SK-N-SH (cell line): ENCODE measurements around the gene MYO1E. TPM values are rescaled to one million over a fixed set of nuclear protein-coding genes. Genes with fewer than 3 reads are reported as not detected.

Experiments used
- CTCF ChIA-PET: fragments of 300-600, 350-600 bp; formaldehyde crosslinking; extraction: SDS; loops from one replicate; lab custom pipeline; 2021; lab: Yijun Ruan, JAX
- POLR2A ChIA-PET: fragments of 350-600 bp; sonication (Branson Sonifier 250); formaldehyde crosslinking; extraction: SDS; loops from one replicate; lab custom pipeline; 2020; ENCODE audit warnings: antibody characterized with exemption, inconsistent platforms; lab: Yijun Ruan, JAX
- DNase-seq: peaks from one replicate; pipeline ENCODE4 v3.0.0; 2012
- H2AFZ ChIP-seq: fragments of 200-600 bp; sonication (generic); 2 replicates; pipeline ENCODE4 v1.8.1; 2016; ENCODE audit warnings: antibody characterized with exemption, mild to moderate bottlenecking, low read depth
- H3F3A ChIP-seq: fragments of 200-600 bp; sonication (generic); replicated peaks from 2 replicates; pipeline ENCODE3; 2016; ENCODE audit warnings: antibody characterized with exemption, mild to moderate bottlenecking; ENCODE audit not compliant: insufficient read depth
- H3K27ac ChIP-seq, 2 experiments: fragments of 200-500 bp in 1 of 2; fragments of 200-600 bp in 1 of 2; sonication (Bioruptor generic) in 1 of 2; sonication (generic), shearing (Covaris generic) in 1 of 2; 2 replicates each; pipeline versions ENCODE4 v1.5.1 to v1.6.1; 2014 to 2016; ENCODE audit warnings: low read depth in 2 of 2, inconsistent platforms in 1 of 2, low read length in 1 of 2, mild to moderate bottlenecking in 1 of 2, mixed read lengths in 1 of 2
- H3K27me3 ChIP-seq: fragments of 200-600 bp; sonication (generic), shearing (Covaris generic); 2 replicates; pipeline ENCODE4 v1.6.1; 2016; ENCODE audit warnings: mixed run types; ENCODE audit not compliant: insufficient read depth
- H3K36me3 ChIP-seq, 2 experiments: fragments of 200-500 bp in 1 of 2; fragments of 200-600 bp in 1 of 2; sonication (Bioruptor generic) in 1 of 2; sonication (generic) in 1 of 2; replicated peaks in 1 of 2; 2 replicates each; pipeline versions ENCODE3 to v1.5.1; 2014 to 2016; ENCODE audit warnings: low read length in 1 of 2, mild to moderate bottlenecking in 1 of 2; ENCODE audit not compliant: insufficient read depth in 2 of 2, control insufficient read depth in 1 of 2
- H3K4me1 ChIP-seq, 2 experiments: fragments of 200-500 bp in 1 of 2; fragments of 200-600 bp in 1 of 2; sonication (Bioruptor generic) in 1 of 2; sonication (generic), shearing (Covaris generic) in 1 of 2; 2 replicates each; pipeline versions ENCODE4 v1.5.1 to v1.6.1; 2014 to 2016; ENCODE audit warnings: low read depth in 1 of 2, low read length in 1 of 2, mixed run types in 1 of 2; ENCODE audit not compliant: insufficient read depth in 2 of 2, control insufficient read depth in 1 of 2
- H3K4me2 ChIP-seq: fragments of 200-600 bp; sonication (generic), shearing (Covaris generic); 2 replicates; pipeline ENCODE4 v1.6.1; 2017; ENCODE audit warnings: mixed run types
- H3K4me3 ChIP-seq, 2 experiments: fragments of 200-500 bp in 1 of 2; fragments of 200-600 bp in 1 of 2; sonication (Bioruptor generic) in 1 of 2; sonication (generic), shearing (Covaris generic) in 1 of 2; 2 replicates each; pipeline versions ENCODE4 v1.5.1 to v1.8.1; 2014 to 2016; ENCODE audit warnings: low read depth in 2 of 2, inconsistent platforms in 1 of 2, low read length in 1 of 2, mild to moderate bottlenecking in 1 of 2, mixed read lengths in 1 of 2, moderate library complexity in 1 of 2
- H3K79me2 ChIP-seq: fragments of 200-600 bp; sonication (generic); 2 replicates; pipeline ENCODE4 v1.8.1; 2017; ENCODE audit warnings: mild to moderate bottlenecking; ENCODE audit not compliant: insufficient read depth
- H3K9ac ChIP-seq: fragments of 200-600 bp; sonication (generic); 2 replicates; pipeline ENCODE4 v1.6.1; 2017; ENCODE audit warnings: mixed run types
- H3K9me2 ChIP-seq: fragments of 200-600 bp; sonication (generic); 2 replicates; pipeline ENCODE4 v1.6.1; 2017; ENCODE audit warnings: mixed run types
- H3K9me3 ChIP-seq: fragments of 200-600 bp; sonication (generic); 2 replicates; pipeline ENCODE4 v1.6.1; 2017; ENCODE audit warnings: mixed run types, mild to moderate bottlenecking, moderate library complexity
- H4K20me1 ChIP-seq: fragments of 200-600 bp; sonication (generic); 2 replicates; pipeline ENCODE4 v1.6.1; 2017; ENCODE audit warnings: mild to moderate bottlenecking, mixed run types; ENCODE audit not compliant: insufficient read depth
- CHD2 ChIP-seq: fragments of 150-350 bp; IDR thresholded peaks from 2 replicates; pipeline ENCODE4 v1.6.1; 2018; ENCODE audit warnings: low read length; ENCODE audit not compliant: partially characterized antibody
- EP300 ChIP-seq, 2 experiments: IDR thresholded peaks; 2 replicates each; pipeline versions ENCODE4 v1.4.0 to v1.6.1; 2012; ENCODE audit warnings: borderline replicate concordance in 1 of 2, low read depth in 1 of 2, low read length in 1 of 2
- EZH2phosphoT487 ChIP-seq: fragments of 200-600 bp; sonication (generic); IDR thresholded peaks from 2 replicates; pipeline ENCODE4 v1.6.1; 2017; ENCODE audit warnings: low read depth, mixed run types, mild to moderate bottlenecking, antibody characterized with exemption, moderate library complexity, borderline replicate concordance
- FOSL2 ChIP-seq: IDR thresholded peaks from 2 replicates; pipeline ENCODE4 v1.4.0; 2012; ENCODE audit warnings: low read depth, mild to moderate bottlenecking, moderate library complexity, borderline replicate concordance
- FOXJ3 ChIP-seq: sonication (generic); formaldehyde crosslinking; IDR thresholded peaks from 2 replicates; pipeline ENCODE4 v1.5.1; 2020; ENCODE audit warnings: mild to moderate bottlenecking, missing genetic modification reagents
- GATA2 ChIP-seq: sonication (generic); formaldehyde crosslinking; IDR thresholded peaks from 2 replicates; pipeline ENCODE4 v1.5.0; 2020; ENCODE audit warnings: mild to moderate bottlenecking, missing genetic modification reagents
- IRF3 ChIP-seq: fragments of 150-350 bp; IDR thresholded peaks from 2 replicates; pipeline ENCODE4 v1.6.1; 2016; ENCODE audit warnings: mild to moderate bottlenecking, low read depth, low read length
- MAX ChIP-seq: IDR thresholded peaks from 2 replicates; pipeline ENCODE4 v1.4.0; 2012; ENCODE audit warnings: low read depth
- MEF2A ChIP-seq: IDR thresholded peaks from 2 replicates; pipeline ENCODE4 v1.4.0; 2012; ENCODE audit warnings: low read depth, borderline replicate concordance
- POLR2AphosphoS5 ChIP-seq: IDR thresholded peaks from 2 replicates; pipeline ENCODE4 v1.6.1; 2012; ENCODE audit warnings: low read depth, low read length
- RAD21 ChIP-seq: IDR thresholded peaks from 2 replicates; pipeline ENCODE4 v1.6.1; 2012; ENCODE audit warnings: mild to moderate bottlenecking, low read length
- RCOR1 ChIP-seq: fragments of 150-350 bp; IDR thresholded peaks from 2 replicates; pipeline ENCODE4 v1.6.1; 2017; ENCODE audit warnings: antibody characterized with exemption, low read length
- REST ChIP-seq: IDR thresholded peaks from 2 replicates; pipeline ENCODE4 v1.6.1; 2012; ENCODE audit warnings: mild to moderate bottlenecking, low read depth, low read length, moderate library complexity
- RFX5 ChIP-seq: IDR thresholded peaks from 2 replicates; pipeline ENCODE4 v1.6.1; 2012; ENCODE audit warnings: mild to moderate bottlenecking, improper control_type of control experiment, low read length
- SMC3 ChIP-seq: IDR thresholded peaks from 2 replicates; pipeline ENCODE4 v1.6.1; 2012; ENCODE audit warnings: low read depth, low read length, improper control_type of control experiment
- TCF12 ChIP-seq: IDR thresholded peaks from 2 replicates; pipeline ENCODE4 v1.4.0; 2012
- YY1 ChIP-seq: IDR thresholded peaks from 2 replicates; pipeline ENCODE4 v1.4.0; 2012; ENCODE audit warnings: low read depth, mild to moderate bottlenecking
- WGBS: methylation state at CpG from one replicate; pipeline ENCODE4 v1.1.6; 2017; ENCODE audit warnings: low lambda C conversion rate; 5-methylcytosine and 5-hydroxymethylcytosine counted together
- polyA plus RNA-seq, 3 experiments: library from polyadenylated mRNA; depleted of rRNA; stranded (reverse); fragments of >200 nt; gene quantifications; 2 replicates each; pipeline ENCODE4 v1.2.3, GENCODE V29; 2012
- TF ChIP-seq, protein P1 (sequence below): IDR thresholded peaks from 2 replicates; pipeline ENCODE4 v1.4.0; 2012; ENCODE audit warnings: low read depth, borderline replicate concordance
- TF ChIP-seq, protein P2 (sequence below): IDR thresholded peaks from 2 replicates; pipeline ENCODE4 v1.4.0; 2012; ENCODE audit warnings: low read depth, borderline replicate concordance
- TF ChIP-seq, protein P3 (sequence below): fragments of 150-350 bp; IDR thresholded peaks from 2 replicates; pipeline ENCODE4 v1.6.1; 2017; ENCODE audit warnings: antibody characterized with exemption, low read length, low read depth, borderline replicate concordance

The MYO1E gene
- polyA plus RNA-seq, 1 of the 3 experiments (the other 2 are of a cell fraction), result 9.7 TPM

DNA sequence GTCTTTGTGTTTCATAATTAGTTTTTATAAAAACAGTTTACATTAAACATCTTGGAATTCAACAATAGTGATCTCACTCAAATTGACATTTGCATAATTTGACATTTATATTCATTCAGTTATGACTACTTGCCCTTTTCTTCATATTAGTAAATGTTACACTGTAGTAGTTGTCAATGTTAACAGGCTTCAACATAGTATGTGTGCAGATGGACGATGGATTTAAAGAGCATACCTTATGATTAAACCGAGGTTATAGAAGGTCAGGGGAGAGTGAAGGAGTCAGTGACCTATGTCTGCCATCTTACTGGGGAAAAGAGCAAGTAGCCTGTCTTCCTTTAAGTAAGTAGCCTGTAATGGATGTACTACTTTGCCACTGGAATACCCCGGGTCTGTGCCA lies 276.2 kb downstream of the MYO1E start:
- Histone ChIP-seq H3K4me1 (no peaks in the 10 kb centered on the region), H3F3A (peaks cover 12% of the 10 kb centered on the region), H3K4me2 (no peak overlapping the region), H3K36me3 (peaks cover 55 to 76% of the 10 kb centered on the region in 2 experiments), H3K4me3 (no peak overlapping the region), H2AFZ (no peak overlapping the region), H3K79me2 (no peaks in the 10 kb centered on the region), H3K27ac (no peak overlapping the region), H3K27me3 (no peaks in the 10 kb centered on the region), H4K20me1 (no peaks in the 10 kb centered on the region), H3K9me3 (no peaks in the 10 kb centered on the region), H3K9ac (no peak overlapping the region), H3K9me2 (no peaks in the 10 kb centered on the region)
- no peak for DNase-seq
- ChIA-PET CTCF (no interaction called here), POLR2A (no interaction called here)
- TF ChIP-seq SMC3, result no peak
- no peak for TF ChIP-seq TCF12
- no peak for TF ChIP-seq CHD2
- no peak for TF ChIP-seq GATA2
- TF ChIP-seq POLR2AphosphoS5, result no peak
- no peak for TF ChIP-seq REST
- no peak for TF ChIP-seq FOSL2
- no peak for TF ChIP-seq RFX5
- no peak for TF ChIP-seq YY1
- TF ChIP-seq, protein P1, sequence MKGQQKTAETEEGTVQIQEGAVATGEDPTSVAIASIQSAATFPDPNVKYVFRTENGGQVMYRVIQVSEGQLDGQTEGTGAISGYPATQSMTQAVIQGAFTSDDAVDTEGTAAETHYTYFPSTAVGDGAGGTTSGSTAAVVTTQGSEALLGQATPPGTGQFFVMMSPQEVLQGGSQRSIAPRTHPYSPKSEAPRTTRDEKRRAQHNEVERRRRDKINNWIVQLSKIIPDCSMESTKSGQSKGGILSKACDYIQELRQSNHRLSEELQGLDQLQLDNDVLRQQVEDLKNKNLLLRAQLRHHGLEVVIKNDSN, result no peak
- TF ChIP-seq, protein P2, sequence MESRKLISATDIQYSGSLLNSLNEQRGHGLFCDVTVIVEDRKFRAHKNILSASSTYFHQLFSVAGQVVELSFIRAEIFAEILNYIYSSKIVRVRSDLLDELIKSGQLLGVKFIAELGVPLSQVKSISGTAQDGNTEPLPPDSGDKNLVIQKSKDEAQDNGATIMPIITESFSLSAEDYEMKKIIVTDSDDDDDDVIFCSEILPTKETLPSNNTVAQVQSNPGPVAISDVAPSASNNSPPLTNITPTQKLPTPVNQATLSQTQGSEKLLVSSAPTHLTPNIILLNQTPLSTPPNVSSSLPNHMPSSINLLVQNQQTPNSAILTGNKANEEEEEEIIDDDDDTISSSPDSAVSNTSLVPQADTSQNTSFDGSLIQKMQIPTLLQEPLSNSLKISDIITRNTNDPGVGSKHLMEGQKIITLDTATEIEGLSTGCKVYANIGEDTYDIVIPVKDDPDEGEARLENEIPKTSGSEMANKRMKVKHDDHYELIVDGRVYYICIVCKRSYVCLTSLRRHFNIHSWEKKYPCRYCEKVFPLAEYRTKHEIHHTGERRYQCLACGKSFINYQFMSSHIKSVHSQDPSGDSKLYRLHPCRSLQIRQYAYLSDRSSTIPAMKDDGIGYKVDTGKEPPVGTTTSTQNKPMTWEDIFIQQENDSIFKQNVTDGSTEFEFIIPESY, result no peak
- no peak for TF ChIP-seq FOXJ3 (CRISPR knock-in tag)
- TF ChIP-seq MEF2A, result no peak
- TF ChIP-seq, protein P3, sequence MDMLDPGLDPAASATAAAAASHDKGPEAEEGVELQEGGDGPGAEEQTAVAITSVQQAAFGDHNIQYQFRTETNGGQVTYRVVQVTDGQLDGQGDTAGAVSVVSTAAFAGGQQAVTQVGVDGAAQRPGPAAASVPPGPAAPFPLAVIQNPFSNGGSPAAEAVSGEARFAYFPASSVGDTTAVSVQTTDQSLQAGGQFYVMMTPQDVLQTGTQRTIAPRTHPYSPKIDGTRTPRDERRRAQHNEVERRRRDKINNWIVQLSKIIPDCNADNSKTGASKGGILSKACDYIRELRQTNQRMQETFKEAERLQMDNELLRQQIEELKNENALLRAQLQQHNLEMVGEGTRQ, result no peak
- TF ChIP-seq EP300 (IDR thresholded peaks at IDR 0.05; ENCODE audit: borderline replicate concordance in 1 of 2, low read depth in 1 of 2, low read length in 1 of 2), result no peak
- TF ChIP-seq RCOR1, result no peak
- no peak for TF ChIP-seq RAD21
- TF ChIP-seq EZH2phosphoT487, result no peak
- no peak for TF ChIP-seq MAX
- TF ChIP-seq IRF3, result no peak
- 66% methylated on average over 3 of the region's 3 CpGs for WGBS
